Mammary epithelial cell (primary cell): Measurements from ENCODE around the gene PLA2G2F.

Source experiments
- EZH2 ChIP-seq: IDR thresholded peaks from 2 replicates; pipeline ENCODE4 v1.6.1; 2012; ENCODE audit warnings: low read length, inconsistent platforms, borderline replicate concordance
- TF ChIP-seq, protein P1 (sequence below), 2 donors: IDR thresholded peaks in 1 of 2; conservative IDR thresholded peaks in 1 of 2; 2 replicates each; pipeline ENCODE4 v1.5.1; 2011 to 2012; ENCODE audit warnings: inconsistent platforms in 2 of 2, low read length in 2 of 2, mild to moderate bottlenecking in 2 of 2, control low read depth in 1 of 2, low read depth in 1 of 2; ENCODE audit not compliant: insufficient read depth in 1 of 2; ENCODE audit errors: extremely low read depth in 1 of 2

- TF ChIP-seq, protein P1, sequence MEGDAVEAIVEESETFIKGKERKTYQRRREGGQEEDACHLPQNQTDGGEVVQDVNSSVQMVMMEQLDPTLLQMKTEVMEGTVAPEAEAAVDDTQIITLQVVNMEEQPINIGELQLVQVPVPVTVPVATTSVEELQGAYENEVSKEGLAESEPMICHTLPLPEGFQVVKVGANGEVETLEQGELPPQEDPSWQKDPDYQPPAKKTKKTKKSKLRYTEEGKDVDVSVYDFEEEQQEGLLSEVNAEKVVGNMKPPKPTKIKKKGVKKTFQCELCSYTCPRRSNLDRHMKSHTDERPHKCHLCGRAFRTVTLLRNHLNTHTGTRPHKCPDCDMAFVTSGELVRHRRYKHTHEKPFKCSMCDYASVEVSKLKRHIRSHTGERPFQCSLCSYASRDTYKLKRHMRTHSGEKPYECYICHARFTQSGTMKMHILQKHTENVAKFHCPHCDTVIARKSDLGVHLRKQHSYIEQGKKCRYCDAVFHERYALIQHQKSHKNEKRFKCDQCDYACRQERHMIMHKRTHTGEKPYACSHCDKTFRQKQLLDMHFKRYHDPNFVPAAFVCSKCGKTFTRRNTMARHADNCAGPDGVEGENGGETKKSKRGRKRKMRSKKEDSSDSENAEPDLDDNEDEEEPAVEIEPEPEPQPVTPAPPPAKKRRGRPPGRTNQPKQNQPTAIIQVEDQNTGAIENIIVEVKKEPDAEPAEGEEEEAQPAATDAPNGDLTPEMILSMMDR (conservative IDR thresholded peaks at IDR 0.05 in 1 of 2, IDR thresholded peaks at IDR 0.05 in 1 of 2; ENCODE audit: extremely low read depth in 1 of 2, insufficient read depth in 1 of 2, low read depth in 1 of 2, low read length in 2 of 2), result no peak
- no peak for TF ChIP-seq EZH2
Observed at GRCh38 chr1:20112279-20113000, 26.7 kb upstream of the PLA2G2F start.
